ENCODE data around the gene ARHGAP15.

The ARHGAP15 gene

GRCh38 chr2:143399631-143400069 is 270.4 kb downstream of the ARHGAP15 start:
- H3K4me1 Mint-ChIP-seq (ENCODE audit: low read depth): peaks cover 12% of the 10 kb centered on the region
- H3K36me3 Mint-ChIP-seq (ENCODE audit: low read depth): peaks cover 2% of the 10 kb centered on the region
- H3K27ac Mint-ChIP-seq: no peak overlapping the region
- no peaks in the 10 kb centered on the region for H3K9me3 Mint-ChIP-seq
- H3K27me3 Mint-ChIP-seq (ENCODE audit: low read depth): no peaks in the 10 kb centered on the region
- H3K4me3 Mint-ChIP-seq: no peak overlapping the region

- Mint-ChIP-seq H3K9me3 (no peaks in the 10 kb centered on the region), H3K27me3 (ENCODE audit: low read depth) (no peaks in the 10 kb centered on the region), H3K27ac (no peak overlapping the region), H3K4me1 (ENCODE audit: low read depth) (peaks cover 11% of the 10 kb centered on the region), H3K4me3 (no peak overlapping the region), H3K36me3 (ENCODE audit: low read depth) (peaks cover 5% of the 10 kb centered on the region)
These were observed 272.6 kb downstream of the ARHGAP15 start for GRCh38 chr2:143401861-143402260.

GRCh38 chr2:143402451-143402850 is 273.2 kb downstream of the ARHGAP15 start:
- Mint-ChIP-seq H3K4me1 (ENCODE audit: low read depth) (peaks cover 9% of the 10 kb centered on the region), H3K9me3 (no peaks in the 10 kb centered on the region), H3K36me3 (ENCODE audit: low read depth) (peaks cover 5% of the 10 kb centered on the region), H3K27ac (no peak overlapping the region), H3K27me3 (ENCODE audit: low read depth) (no peaks in the 10 kb centered on the region), H3K4me3 (no peak overlapping the region)

- no peaks in the 10 kb centered on the region for H3K9me3 Mint-ChIP-seq
- peaks cover 2% of the 10 kb centered on the region for H3K4me1 Mint-ChIP-seq (ENCODE audit: low read depth)
- no peak overlapping the region for H3K4me3 Mint-ChIP-seq
- no peaks in the 10 kb centered on the region for H3K27me3 Mint-ChIP-seq (ENCODE audit: low read depth)
- peaks cover 10% of the 10 kb centered on the region for H3K36me3 Mint-ChIP-seq (ENCODE audit: low read depth)
- H3K27ac Mint-ChIP-seq: no peak overlapping the region
These were observed 281.1 kb downstream of the ARHGAP15 start for GRCh38 chr2:143410082-143410897.

GRCh38 chr2:143415571-143415970 is 286.4 kb downstream of the ARHGAP15 start:
- Mint-ChIP-seq H3K27ac (no peak overlapping the region), H3K4me1 (ENCODE audit: low read depth) (peaks cover 11% of the 10 kb centered on the region), H3K9me3 (no peaks in the 10 kb centered on the region), H3K4me3 (no peak overlapping the region), H3K27me3 (ENCODE audit: low read depth) (no peaks in the 10 kb centered on the region), H3K36me3 (ENCODE audit: low read depth) (peaks cover 9% of the 10 kb centered on the region)

GRCh38 chr2:143417428-143417827 is 288.2 kb downstream of the ARHGAP15 start:
- Mint-ChIP-seq H3K27ac (no peak overlapping the region), H3K36me3 (ENCODE audit: low read depth) (peaks cover 12% of the 10 kb centered on the region), H3K4me3 (no peak overlapping the region), H3K27me3 (ENCODE audit: low read depth) (no peaks in the 10 kb centered on the region), H3K4me1 (ENCODE audit: low read depth) (peaks cover 22% of the 10 kb centered on the region), H3K9me3 (no peaks in the 10 kb centered on the region)

GRCh38 chr2:143420313-143420712 is 291.1 kb downstream of the ARHGAP15 start:
- H3K27me3 Mint-ChIP-seq (ENCODE audit: low read depth): no peaks in the 10 kb centered on the region
- peaks cover 10% of the 10 kb centered on the region for H3K36me3 Mint-ChIP-seq (ENCODE audit: low read depth)
- no peak overlapping the region for H3K27ac Mint-ChIP-seq
- no peak overlapping the region for H3K4me3 Mint-ChIP-seq
- peaks cover 27% of the 10 kb centered on the region for H3K4me1 Mint-ChIP-seq (ENCODE audit: low read depth)
- no peaks in the 10 kb centered on the region for H3K9me3 Mint-ChIP-seq

- Mint-ChIP-seq H3K27ac (peak overlapping the region; percentile 3), H3K4me1 (ENCODE audit: low read depth) (peaks cover 21% of the 10 kb centered on the region), H3K4me3 (no peak overlapping the region)
These were observed 293.5 kb downstream of the ARHGAP15 start for GRCh38 chr2:143422681-143423080.

GRCh38 chr2:143425896-143426295 is 296.7 kb downstream of the ARHGAP15 start:
- Mint-ChIP-seq H3K27ac (no peak overlapping the region), H3K9me3 (no peaks in the 10 kb centered on the region), H3K36me3 (ENCODE audit: low read depth) (peaks cover 8% of the 10 kb centered on the region), H3K4me1 (ENCODE audit: low read depth) (peaks cover 18% of the 10 kb centered on the region), H3K4me3 (no peak overlapping the region), H3K27me3 (ENCODE audit: low read depth) (no peaks in the 10 kb centered on the region)

More at GRCh38 chr2:143422681-143423080, 293.5 kb downstream of the ARHGAP15 start:
- H3K9me3 Mint-ChIP-seq: no peaks in the 10 kb centered on the region
- H3K27me3 Mint-ChIP-seq (ENCODE audit: low read depth): no peaks in the 10 kb centered on the region
- H3K36me3 Mint-ChIP-seq (ENCODE audit: low read depth): peaks cover 8% of the 10 kb centered on the region

GRCh38 chr2:143426296-143426695 is 297.1 kb downstream of the ARHGAP15 start:
- H3K27ac Mint-ChIP-seq: no peak overlapping the region
- H3K9me3 Mint-ChIP-seq: no peaks in the 10 kb centered on the region
- H3K4me1 Mint-ChIP-seq (ENCODE audit: low read depth): peaks cover 14% of the 10 kb centered on the region
- no peaks in the 10 kb centered on the region for H3K27me3 Mint-ChIP-seq (ENCODE audit: low read depth)
- H3K36me3 Mint-ChIP-seq (ENCODE audit: low read depth): peaks cover 8% of the 10 kb centered on the region
- H3K4me3 Mint-ChIP-seq: no peak overlapping the region

- H3K4me1 Mint-ChIP-seq (ENCODE audit: low read depth): peaks cover 3% of the 10 kb centered on the region
- no peak overlapping the region for H3K27ac Mint-ChIP-seq
- no peaks in the 10 kb centered on the region for H3K9me3 Mint-ChIP-seq
- no peak overlapping the region for H3K4me3 Mint-ChIP-seq
- H3K36me3 Mint-ChIP-seq (ENCODE audit: low read depth): no peaks in the 10 kb centered on the region
- H3K27me3 Mint-ChIP-seq (ENCODE audit: low read depth): no peaks in the 10 kb centered on the region
These were observed 299.5 kb downstream of the ARHGAP15 start for GRCh38 chr2:143428700-143429099.

GRCh38 chr2:143429932-143430679 is 300.9 kb downstream of the ARHGAP15 start:
- Mint-ChIP-seq H3K4me1 (ENCODE audit: low read depth) (peaks cover 3% of the 10 kb centered on the region), H3K27ac (no peak overlapping the region), H3K27me3 (ENCODE audit: low read depth) (no peaks in the 10 kb centered on the region), H3K4me3 (no peak overlapping the region), H3K36me3 (ENCODE audit: low read depth) (no peaks in the 10 kb centered on the region), H3K9me3 (no peaks in the 10 kb centered on the region)

- H3K27me3 Mint-ChIP-seq (ENCODE audit: low read depth): no peaks in the 10 kb centered on the region
- peaks cover 3% of the 10 kb centered on the region for H3K4me1 Mint-ChIP-seq (ENCODE audit: low read depth)
- no peak overlapping the region for H3K4me3 Mint-ChIP-seq
- no peak overlapping the region for H3K27ac Mint-ChIP-seq
- H3K36me3 Mint-ChIP-seq (ENCODE audit: low read depth): no peaks in the 10 kb centered on the region
- H3K9me3 Mint-ChIP-seq: no peaks in the 10 kb centered on the region
These were observed 302.1 kb downstream of the ARHGAP15 start for GRCh38 chr2:143431316-143431715.

GRCh38 chr2:143433251-143433650 is 304.0 kb downstream of the ARHGAP15 start:
- H3K4me3 Mint-ChIP-seq: no peak overlapping the region
- H3K27ac Mint-ChIP-seq: no peak overlapping the region
- peaks cover 4% of the 10 kb centered on the region for H3K36me3 Mint-ChIP-seq (ENCODE audit: low read depth)
- no peaks in the 10 kb centered on the region for H3K9me3 Mint-ChIP-seq
- no peaks in the 10 kb centered on the region for H3K27me3 Mint-ChIP-seq (ENCODE audit: low read depth)
- peaks cover under 1% of the 10 kb centered on the region for H3K4me1 Mint-ChIP-seq (ENCODE audit: low read depth)

GRCh38 chr2:143433840-143434239 is 304.6 kb downstream of the ARHGAP15 start:
- Mint-ChIP-seq H3K9me3 (no peaks in the 10 kb centered on the region), H3K4me1 (ENCODE audit: low read depth) (no peaks in the 10 kb centered on the region), H3K36me3 (ENCODE audit: low read depth) (peaks cover 7% of the 10 kb centered on the region), H3K27ac (no peak overlapping the region), H3K27me3 (ENCODE audit: low read depth) (no peaks in the 10 kb centered on the region), H3K4me3 (no peak overlapping the region)
